Measurements from ENCODE around the gene CIDEB. TPM values are rescaled to one million over a fixed set of nuclear protein-coding genes. Genes with fewer than 3 reads are reported as not detected.

Gene CIDEB
- polyA plus RNA-seq, 1 experiment: 0.48 TPM

- POLR2A ChIA-PET: no interaction called here
- Histone ChIP-seq H3K27ac (ENCODE audit: low read depth, low read length) (no peak overlapping the region), H3K4me3 (ENCODE audit: low read depth, low read length) (no peak overlapping the region), H3K9me3 (ENCODE audit: control insufficient read depth, insufficient read depth, low read length) (no peaks in the 10 kb centered on the region; the same call in 1 of the 2 replicates), H3K27me3 (ENCODE audit: control insufficient read depth, insufficient read depth, low read length) (peaks cover 29% of the 10 kb centered on the region)
- CTCF ChIA-PET: interaction anchor here (0.8 to 21.9 kb wide), 3 partner anchors 18 to 107 kb away, joined by 6 to 712 read pairs (median 29); partner anchors contain the start of genes CBLN3, CIDEB and KHNYN
- no peak for DNase-seq (ENCODE audit: low read depth, low spot score)
- no peak for TF ChIP-seq CTCF (IDR thresholded peaks at IDR 0.05; ENCODE audit: low read depth, low read length)
These were observed 18.2 kb upstream of the CIDEB start for GRCh38 chr14:24325963-24326362.

GRCh38 chr14:24325041-24325530, 17.3 kb upstream of the CIDEB start:
- H3K27me3 ChIP-seq (ENCODE audit: control insufficient read depth, insufficient read depth, low read length): peaks cover 29% of the 10 kb centered on the region
- H3K9me3 ChIP-seq (ENCODE audit: control insufficient read depth, insufficient read depth, low read length): no peaks in the 10 kb centered on the region; the same call in 1 of the 2 replicates
- H3K4me3 ChIP-seq (ENCODE audit: low read depth, low read length): no peak overlapping the region
- TF ChIP-seq CTCF (IDR thresholded peaks at IDR 0.05; ENCODE audit: low read depth, low read length): no peak
- no peak overlapping the region for H3K27ac ChIP-seq (ENCODE audit: low read depth, low read length)
- ChIA-PET POLR2A (interaction anchor here (1.1 kb wide), 1 partner anchor 113 kb away, joined by 4 read pairs; no protein-coding TSS in a partner anchor), CTCF (interaction anchor here (1.6 to 21.9 kb wide), 3 partner anchors 8 to 108 kb away, joined by 19 to 712 read pairs (median 38); partner anchors contain the start of genes CBLN3, CIDEB, KHNYN and LTB4R2)
- no peak for DNase-seq (ENCODE audit: low read depth, low spot score)

- Histone ChIP-seq H3K27me3 (ENCODE audit: control insufficient read depth, insufficient read depth, low read length) (peaks cover 34% of the 10 kb centered on the region), H3K4me3 (ENCODE audit: low read depth, low read length) (no peak overlapping the region), H3K9me3 (ENCODE audit: control insufficient read depth, insufficient read depth, low read length) (no peaks in the 10 kb centered on the region), H3K27ac (ENCODE audit: low read depth, low read length) (no peak overlapping the region)
- ChIA-PET CTCF (interaction anchor here (1.6 to 21.9 kb wide), 3 partner anchors 9 to 109 kb away, joined by 19 to 712 read pairs (median 38); partner anchors contain the start of genes CBLN3, CIDEB, KHNYN and LTB4R2), POLR2A (interaction anchor here (1.1 kb wide), 1 partner anchor 114 kb away, joined by 4 read pairs; no protein-coding TSS in a partner anchor)
- no peak for DNase-seq (ENCODE audit: low read depth, low spot score)
- TF ChIP-seq CTCF (IDR thresholded peaks at IDR 0.05; ENCODE audit: low read depth, low read length): no peak
These were observed 16.2 kb upstream of the CIDEB start for GRCh38 chr14:24324024-24324423.

GRCh38 chr14:24323341-24323740, 15.6 kb upstream of the CIDEB start:
- CTCF ChIA-PET: interaction anchor here (2.5 to 21.9 kb wide), 3 partner anchors 10 to 110 kb away, joined by 18 to 712 read pairs (median 38); partner anchors contain the start of genes CBLN3, CIDEB, KHNYN and LTB4R2
- POLR2A ChIA-PET: no interaction called here
- no peak overlapping the region for H3K4me3 ChIP-seq (ENCODE audit: low read depth, low read length)
- H3K27me3 ChIP-seq (ENCODE audit: control insufficient read depth, insufficient read depth, low read length): peaks cover 39% of the 10 kb centered on the region
- DNase-seq (ENCODE audit: low read depth, low spot score): no peak
- H3K9me3 ChIP-seq (ENCODE audit: control insufficient read depth, insufficient read depth, low read length): no peaks in the 10 kb centered on the region
- TF ChIP-seq CTCF (IDR thresholded peaks at IDR 0.05; ENCODE audit: low read depth, low read length): no peak
- H3K27ac ChIP-seq (ENCODE audit: low read depth, low read length): no peak overlapping the region

- Histone ChIP-seq H3K27ac (ENCODE audit: low read depth, low read length) (no peak overlapping the region), H3K27me3 (ENCODE audit: control insufficient read depth, insufficient read depth, low read length) (peaks cover 41% of the 10 kb centered on the region), H3K9me3 (ENCODE audit: control insufficient read depth, insufficient read depth, low read length) (no peaks in the 10 kb centered on the region), H3K4me3 (ENCODE audit: low read depth, low read length) (no peak overlapping the region)
- TF ChIP-seq CTCF (IDR thresholded peaks at IDR 0.05; ENCODE audit: low read depth, low read length): no peak
- no peak for DNase-seq (ENCODE audit: low read depth, low spot score)
- ChIA-PET POLR2A (interaction anchor here (1.1 kb wide), 1 partner anchor 23 kb away, joined by 3 read pairs; the partner anchor contains the start of gene NOP9), CTCF (interaction anchor here (0.6 to 21.9 kb wide), 4 partner anchors 11 to 170 kb away, joined by 3 to 712 read pairs (median 28); partner anchors contain the start of genes CBLN3, CIDEB, KHNYN and LTB4R2)
These were observed 14.9 kb upstream of the CIDEB start for GRCh38 chr14:24322672-24323071.
